Thyroid gland (tissue), 4 donors: Measurements from ENCODE around the gene PTPRN2.

Source experiments
- CTCF ChIP-seq, 6 experiments: fragments of 200-600 bp in 3 of 6; fragments of 450-650 bp in 3 of 6; sonication (generic) in 3 of 6; IDR thresholded peaks; one replicate each; pipeline ENCODE4 v1.5.1; 2016 to 2019; ENCODE audit warnings: antibody characterized with exemption in 6 of 6, mild to moderate bottlenecking in 2 of 6, inconsistent platforms in 1 of 6, moderate library complexity in 1 of 6
- POLR2A ChIP-seq, 2 donors: fragments of 450-650 bp; IDR thresholded peaks; one replicate each; pipeline ENCODE4 v1.6.1; 2017; ENCODE audit warnings: antibody characterized with exemption in 2 of 2, mild to moderate bottlenecking in 2 of 2, moderate library complexity in 1 of 2

DNA sequence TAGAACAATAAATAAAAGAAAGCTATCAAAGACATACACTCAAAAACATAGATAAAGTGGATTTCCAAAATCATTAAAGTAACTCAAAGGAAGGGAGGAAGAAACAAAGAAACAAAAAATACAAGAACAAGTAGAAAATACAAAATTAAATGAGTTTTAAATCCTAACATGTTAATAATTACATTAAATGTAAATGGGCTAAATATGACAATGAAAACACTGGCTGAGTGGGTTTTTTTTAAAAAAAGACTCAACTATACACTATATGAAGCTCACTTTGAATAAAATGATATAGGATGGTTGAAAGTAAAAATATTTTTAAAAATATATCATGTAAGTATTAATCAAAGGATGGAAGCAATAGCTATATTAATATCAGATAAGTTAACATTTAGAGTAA is 371.4 kb downstream of the PTPRN2 start:
- TF ChIP-seq POLR2A (IDR thresholded peaks at IDR 0.05) (no peak), CTCF (IDR thresholded peaks at IDR 0.05) (no peak)
